BLaER1 treated with 17β-estradiol and CSF1 and Interleukin-3, amounts not matched to agents 10 nM and 100 nM (cell line): Measurements from ENCODE around the gene TLDC2.

Experiments
- H3K27ac ChIP-seq, 11 experiments: shearing (Covaris generic); formaldehyde crosslinking; 2 replicates each; pipeline ENCODE4 v1.8.1; 2022
- H3K27me3 ChIP-seq, 11 experiments: shearing (Covaris generic); formaldehyde crosslinking; 2 replicates each; pipeline ENCODE4 v1.8.1; 2022
- H3K36me3 ChIP-seq, 11 experiments: shearing (Covaris generic); formaldehyde crosslinking; 2 replicates each; pipeline ENCODE4 v1.8.1; 2022
- H3K4me1 ChIP-seq, 10 experiments: shearing (Covaris generic); formaldehyde crosslinking; 2 replicates each; pipeline ENCODE4 v1.8.1; 2022
- H3K4me2 ChIP-seq, 11 experiments: shearing (Covaris generic); formaldehyde crosslinking; 2 replicates each; pipeline ENCODE4 v1.8.1; 2022
- H3K4me3 ChIP-seq, 10 experiments: shearing (Covaris generic); formaldehyde crosslinking; 2 replicates each; pipeline ENCODE4 v1.8.1; 2022
- H3K9ac ChIP-seq, 11 experiments: shearing (Covaris generic); formaldehyde crosslinking; 2 replicates each; pipeline ENCODE4 v1.8.1; 2022
- H3K9me3 ChIP-seq, 11 experiments: shearing (Covaris generic); formaldehyde crosslinking; replicated peaks in 1 of 11; 2 replicates each; pipeline ENCODE4 v1.8.1; 2022
- H4K20me1 ChIP-seq, 11 experiments: shearing (Covaris generic); formaldehyde crosslinking; 2 replicates each; pipeline ENCODE4 v1.8.1; 2022
- Cebpa-rat ChIP-seq, 11 experiments: shearing (Covaris generic); IDR thresholded peaks; 2 replicates each; pipeline ENCODE4 v1.8.1; 2022

The TLDC2 gene

GRCh38 chr20:36860811-36861624 is 14.9 kb upstream of the TLDC2 start:
- Histone ChIP-seq H3K4me3 (peak overlapping the region; percentile 81 to 99 (median 92)), H3K4me1 (peaks cover 60 to 85% (median 79%) of the 10 kb centered on the region in 10 experiments), H3K9ac (peak overlapping the region; percentile 88 to 99 (median 96)), H3K36me3 (peaks cover 0 to 22% (median 12%) of the 10 kb centered on the region in 11 experiments; a peak in 10 of 22 replicates), H3K27me3 (no peaks in the 10 kb centered on the region), H3K9me3 (no peaks in the 10 kb centered on the region), H3K4me2 (peak overlapping the region; percentile 88 to 98 (median 95)), H3K27ac (peak overlapping the region in 10 of 11 experiments; percentile 25 to 97 (median 94); a peak in 19 of 22 replicates), H4K20me1 (peaks cover 57 to 68% (median 63%) of the 10 kb centered on the region in 11 experiments; a peak in 20 of 22 replicates)
- TF ChIP-seq Cebpa-rat (IDR thresholded peaks at IDR 0.05) = no peak

- H3K27ac ChIP-seq = peak overlapping the region in 10 of 11 experiments; percentile 25 to 97 (median 94); a peak in 18 of 22 replicates
- peaks cover 52 to 63% (median 58%) of the 10 kb centered on the region in 11 experiments; a peak in 20 of 22 replicates for H4K20me1 ChIP-seq
- peak overlapping the region; percentile 88 to 98 (median 95) for H3K4me2 ChIP-seq
- peaks cover 0 to 22% (median 12%) of the 10 kb centered on the region in 11 experiments; a peak in 10 of 22 replicates for H3K36me3 ChIP-seq
- H3K9ac ChIP-seq = peak overlapping the region; percentile 88 to 99 (median 96)
- no peak for TF ChIP-seq Cebpa-rat (IDR thresholded peaks at IDR 0.05)
- peak overlapping the region; percentile 81 to 99 (median 92) for H3K4me3 ChIP-seq
- peaks cover 60 to 85% (median 79%) of the 10 kb centered on the region in 10 experiments for H3K4me1 ChIP-seq
- no peaks in the 10 kb centered on the region for H3K27me3 ChIP-seq
- H3K9me3 ChIP-seq = no peaks in the 10 kb centered on the region
Observed at GRCh38 chr20:36861625-36861874, 14.4 kb upstream of the TLDC2 start.

GRCh38 chr20:36861875-36862801 is 13.8 kb upstream of the TLDC2 start:
- H3K9me3 ChIP-seq = no peaks in the 10 kb centered on the region
- H3K36me3 ChIP-seq = peaks cover 0 to 21% (median 11%) of the 10 kb centered on the region in 11 experiments; a peak in 10 of 22 replicates
- H3K4me1 ChIP-seq = peaks cover 60 to 85% (median 79%) of the 10 kb centered on the region in 10 experiments
- no peak for TF ChIP-seq Cebpa-rat (IDR thresholded peaks at IDR 0.05)
- H3K9ac ChIP-seq = peak overlapping the region; percentile 88 to 99 (median 96)
- no peaks in the 10 kb centered on the region for H3K27me3 ChIP-seq
- H3K27ac ChIP-seq = peak overlapping the region; percentile 70 to 97 (median 94)
- peak overlapping the region; percentile 88 to 98 (median 95) for H3K4me2 ChIP-seq
- H4K20me1 ChIP-seq = peaks cover 46 to 57% (median 52%) of the 10 kb centered on the region in 11 experiments; a peak in 20 of 22 replicates
- peak overlapping the region; percentile 81 to 99 (median 92) for H3K4me3 ChIP-seq

GRCh38 chr20:36862857-36863668 is 12.9 kb upstream of the TLDC2 start:
- Histone ChIP-seq H3K27me3 (no peaks in the 10 kb centered on the region), H3K9me3 (no peaks in the 10 kb centered on the region), H3K27ac (peak overlapping the region; percentile 70 to 97 (median 94)), H4K20me1 (peaks cover 37 to 48% (median 43%) of the 10 kb centered on the region in 11 experiments; a peak in 20 of 22 replicates), H3K4me3 (peak overlapping the region; percentile 81 to 99 (median 92)), H3K36me3 (peaks cover 0 to 14% (median 7%) of the 10 kb centered on the region in 11 experiments; a peak in 8 of 22 replicates), H3K4me1 (peaks cover 55 to 81% (median 75%) of the 10 kb centered on the region in 10 experiments), H3K9ac (peak overlapping the region; percentile 88 to 99 (median 96)), H3K4me2 (peak overlapping the region; percentile 88 to 98 (median 95))
- TF ChIP-seq Cebpa-rat (IDR thresholded peaks at IDR 0.05) = no peak

- Histone ChIP-seq H3K9ac (0 out of 22 replicates have a peak overlapping the region, but pooled peaks of 1 of the 11 experiments have one; percentile 99), H3K4me3 (no peak overlapping the region), H4K20me1 (peaks cover 16 to 27% (median 23%) of the 10 kb centered on the region in 11 experiments; a peak in 19 of 22 replicates), H3K27ac (peak overlapping the region in 1 of 11 experiments; percentile 47; a peak in 1 of 22 replicates), H3K27me3 (no peaks in the 10 kb centered on the region), H3K36me3 (peaks cover 0 to 9% (median 0%) of the 10 kb centered on the region in 11 experiments; a peak in 3 of 22 replicates), H3K9me3 (no peaks in the 10 kb centered on the region), H3K4me1 (peaks cover 34 to 59% (median 53%) of the 10 kb centered on the region in 10 experiments), H3K4me2 (peak overlapping the region in 7 of 11 experiments; percentile 26 to 96 (median 73); a peak in 10 of 22 replicates)
- TF ChIP-seq Cebpa-rat (IDR thresholded peaks at IDR 0.05) = no peak
Observed at GRCh38 chr20:36865076-36865860, 10.7 kb upstream of the TLDC2 start.

- no peak for TF ChIP-seq Cebpa-rat (IDR thresholded peaks at IDR 0.05)
- H3K9ac ChIP-seq = no peak overlapping the region; a peak in 1 of 22 replicates
- H3K4me1 ChIP-seq = peaks cover 29 to 54% (median 48%) of the 10 kb centered on the region in 10 experiments
- H3K9me3 ChIP-seq = no peaks in the 10 kb centered on the region
- no peak overlapping the region for H3K4me3 ChIP-seq
- peaks cover 0 to 4% (median 0%) of the 10 kb centered on the region in 11 experiments; a peak in 2 of 22 replicates for H3K36me3 ChIP-seq
- H4K20me1 ChIP-seq = peaks cover 10 to 21% (median 18%) of the 10 kb centered on the region in 11 experiments; a peak in 19 of 22 replicates
- peak overlapping the region in 10 of 11 experiments; percentile 26 to 79 (median 63); a peak in 11 of 22 replicates for H3K4me2 ChIP-seq
- H3K27me3 ChIP-seq = no peaks in the 10 kb centered on the region
- peak overlapping the region in 3 of 11 experiments; percentile 47 to 55 (median 55); a peak in 2 of 22 replicates for H3K27ac ChIP-seq
Observed at GRCh38 chr20:36865861-36866149, 10.1 kb upstream of the TLDC2 start.

GRCh38 chr20:36866164-36866563 is 9.8 kb upstream of the TLDC2 start:
- Histone ChIP-seq H3K4me2 (peak overlapping the region; percentile 26 to 79 (median 65)), H3K36me3 (0 out of 22 replicates have a peak, but pooled peaks cover 0 to under 1% (median 0%) of the 10 kb centered on the region in 11 experiments)
- no peak for TF ChIP-seq Cebpa-rat (IDR thresholded peaks at IDR 0.05)

More at GRCh38 chr20:36866164-36866563, 9.8 kb upstream of the TLDC2 start:
- Histone ChIP-seq H3K4me3 (no peak overlapping the region), H3K27me3 (no peaks in the 10 kb centered on the region), H3K27ac (peak overlapping the region in 9 of 11 experiments; percentile 28 to 55 (median 49); a peak in 13 of 22 replicates), H3K9ac (peak overlapping the region in 2 of 11 experiments; percentile 6 to 20; a peak in 1 of 22 replicates), H3K9me3 (no peaks in the 10 kb centered on the region), H4K20me1 (peaks cover 7 to 18% (median 14%) of the 10 kb centered on the region in 11 experiments; a peak in 18 of 22 replicates), H3K4me1 (peaks cover 25 to 50% (median 44%) of the 10 kb centered on the region in 10 experiments)
